Medulla oblongata (tissue), 1 donor: ENCODE measurements around the gene CRYGA.

Source experiments
- DNase-seq: peaks from one replicate; pipeline ENCODE4 v3.0.0-alpha.2; 2015; ENCODE audit errors: extremely low spot score

The CRYGA gene, protein sequence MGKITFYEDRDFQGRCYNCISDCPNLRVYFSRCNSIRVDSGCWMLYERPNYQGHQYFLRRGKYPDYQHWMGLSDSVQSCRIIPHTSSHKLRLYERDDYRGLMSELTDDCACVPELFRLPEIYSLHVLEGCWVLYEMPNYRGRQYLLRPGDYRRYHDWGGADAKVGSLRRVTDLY

DNA sequence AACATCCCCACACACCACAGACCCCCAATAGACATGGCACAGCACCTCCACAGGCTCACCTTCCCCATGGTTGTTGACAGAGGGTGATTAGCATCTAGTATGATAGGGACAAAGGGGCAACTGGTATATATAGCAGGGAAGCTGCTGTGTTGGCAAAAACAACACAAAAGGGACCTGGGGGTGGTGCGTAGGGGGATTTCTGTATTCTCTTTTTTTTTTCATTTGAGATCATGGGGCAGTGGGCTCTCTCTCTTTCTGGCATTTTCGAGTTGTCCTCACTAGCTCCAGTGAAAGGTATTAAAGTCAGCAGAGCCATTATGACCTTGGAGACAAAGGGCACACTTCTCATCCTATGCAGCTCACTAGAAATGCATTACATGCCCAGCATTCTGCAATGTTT is at the start of gene CRYGA:
Gene CRYGA (minus strand): TSS at position 101 of the 400 bp plus-strand sequence. CDS start 33 bp downstream, at position 68.
- no peak for DNase-seq

DNA sequence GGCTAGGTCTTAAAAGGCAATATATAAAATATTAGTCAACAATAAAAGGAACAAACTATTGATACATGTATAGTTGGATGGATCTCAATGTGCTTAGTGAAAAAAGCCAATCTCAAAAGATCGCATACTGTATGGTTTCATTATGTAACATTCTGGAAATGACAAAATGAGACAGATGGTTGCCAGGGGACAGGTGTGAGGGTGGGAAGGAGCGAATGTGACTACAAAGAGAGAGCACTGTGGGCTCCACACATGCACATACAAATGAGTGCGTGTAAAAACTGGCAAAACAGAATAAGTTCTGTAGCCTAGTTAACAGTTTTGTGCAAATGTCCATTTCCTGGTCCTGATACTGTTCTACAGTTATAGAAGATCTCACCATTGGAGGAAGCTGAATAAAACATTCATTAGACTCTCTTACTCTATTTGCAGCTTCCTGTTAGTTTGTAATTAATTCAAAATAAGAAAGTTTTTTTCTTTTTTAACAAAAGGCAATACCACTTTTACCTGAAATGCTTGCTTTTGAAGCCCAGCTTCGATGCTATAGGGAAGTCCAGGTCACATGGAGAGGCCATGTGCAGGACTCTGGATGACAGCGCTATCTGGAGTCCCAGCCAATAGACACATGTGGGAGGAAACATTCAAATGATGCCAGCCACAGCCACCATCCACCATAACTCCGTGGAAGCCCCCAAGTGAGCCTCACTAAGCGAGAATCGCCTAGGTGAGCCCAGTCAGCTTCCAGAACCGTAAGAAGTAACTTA is 47.5 kb upstream of the CRYGA start:
- DNase-seq, result no peak

DNA sequence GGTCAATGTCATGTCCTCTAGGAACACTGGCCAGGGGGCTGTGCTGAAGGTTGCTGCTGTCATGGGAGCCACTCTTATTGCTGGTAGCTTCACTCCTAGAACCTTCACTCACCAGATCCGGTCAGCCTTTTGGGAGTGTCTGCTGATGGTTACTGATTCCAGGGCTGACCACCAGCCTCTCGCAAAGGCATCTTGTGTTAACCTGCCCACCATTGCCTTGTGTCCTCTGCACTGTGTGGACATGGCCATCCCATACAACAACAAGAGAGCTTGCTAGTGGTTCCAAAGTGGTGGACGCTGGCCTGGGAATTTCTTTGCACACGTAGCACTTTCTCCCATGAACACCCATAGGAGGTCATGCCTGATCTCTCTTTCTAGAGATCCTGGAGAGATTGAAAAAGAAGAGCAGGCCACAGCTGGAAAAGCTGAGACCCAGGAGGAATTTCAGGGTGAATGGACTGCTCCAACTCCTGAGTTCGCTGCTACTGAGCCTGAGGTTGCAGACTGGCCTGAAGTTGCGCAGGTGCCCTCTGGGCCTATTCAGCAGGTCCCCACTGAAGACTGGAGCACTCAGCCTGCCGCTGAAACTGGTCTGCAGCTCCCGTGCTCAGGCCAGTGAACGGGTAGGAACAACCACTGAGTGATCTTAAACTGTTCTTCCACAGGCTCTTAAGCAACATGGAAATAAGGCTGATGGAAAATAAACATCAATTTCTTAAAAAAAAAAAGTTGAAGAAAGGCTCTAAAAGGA is 45.1 kb upstream of the CRYGA start:
- DNase-seq, result no peak

DNA sequence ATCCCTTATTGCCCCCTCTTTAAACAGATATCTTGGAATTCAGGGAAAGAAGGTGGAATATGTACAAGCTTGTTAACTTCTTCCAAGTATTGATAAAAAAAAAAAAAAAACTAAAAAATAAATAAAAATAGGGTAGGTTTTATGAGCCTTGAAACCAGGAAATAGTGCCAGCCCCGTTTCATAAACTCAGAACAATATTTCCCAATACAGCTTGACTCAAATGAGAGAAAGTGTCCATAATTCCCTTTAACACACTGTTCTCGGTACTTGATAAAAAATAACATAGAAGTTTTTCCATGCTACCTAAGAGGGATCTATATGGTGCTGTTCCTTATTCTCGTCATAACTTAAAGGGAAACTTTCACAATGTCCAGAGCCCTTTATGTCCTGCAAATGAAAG is 44.4 kb upstream of the CRYGA start:
- DNase-seq, result no peak

DNA sequence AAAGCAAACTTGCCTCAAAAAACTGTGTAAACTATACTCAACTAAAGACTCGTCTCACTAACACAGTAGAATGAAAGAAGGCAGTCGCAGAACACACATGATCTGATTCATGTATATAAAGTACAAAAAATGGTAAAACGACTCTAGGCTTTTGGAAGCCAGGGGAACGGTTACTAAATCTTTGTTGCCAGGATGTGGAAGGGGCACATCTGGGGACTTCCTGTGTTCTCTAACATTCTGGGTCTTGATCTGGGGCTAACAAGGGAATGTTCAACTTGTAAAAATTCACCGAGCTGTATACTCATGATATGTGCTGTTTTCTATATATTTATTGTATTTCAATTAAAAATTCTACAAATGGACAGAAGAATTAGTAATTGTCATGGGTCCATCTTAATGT is 40.8 kb upstream of the CRYGA start:
- DNase-seq, result no peak

DNA sequence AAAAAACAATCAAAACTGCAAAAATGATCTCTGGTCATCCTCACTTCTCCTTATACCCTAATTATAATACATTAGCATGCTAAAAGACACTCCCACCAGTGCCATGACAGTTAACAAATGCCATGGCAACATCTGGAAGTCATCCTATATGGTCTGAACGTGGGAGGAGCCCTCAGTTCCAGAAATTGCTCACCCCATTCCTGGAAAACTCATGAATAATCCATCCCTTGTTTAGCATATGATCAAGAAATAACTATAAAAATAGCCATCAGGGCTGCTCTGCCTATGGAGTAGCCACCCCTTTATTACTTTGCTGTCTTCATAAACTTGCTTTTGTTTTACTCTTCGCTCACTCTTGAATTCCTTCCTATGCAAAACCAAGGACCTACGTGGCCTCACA is 32.1 kb upstream of the CRYGA start:
- DNase-seq, result no peak

DNA sequence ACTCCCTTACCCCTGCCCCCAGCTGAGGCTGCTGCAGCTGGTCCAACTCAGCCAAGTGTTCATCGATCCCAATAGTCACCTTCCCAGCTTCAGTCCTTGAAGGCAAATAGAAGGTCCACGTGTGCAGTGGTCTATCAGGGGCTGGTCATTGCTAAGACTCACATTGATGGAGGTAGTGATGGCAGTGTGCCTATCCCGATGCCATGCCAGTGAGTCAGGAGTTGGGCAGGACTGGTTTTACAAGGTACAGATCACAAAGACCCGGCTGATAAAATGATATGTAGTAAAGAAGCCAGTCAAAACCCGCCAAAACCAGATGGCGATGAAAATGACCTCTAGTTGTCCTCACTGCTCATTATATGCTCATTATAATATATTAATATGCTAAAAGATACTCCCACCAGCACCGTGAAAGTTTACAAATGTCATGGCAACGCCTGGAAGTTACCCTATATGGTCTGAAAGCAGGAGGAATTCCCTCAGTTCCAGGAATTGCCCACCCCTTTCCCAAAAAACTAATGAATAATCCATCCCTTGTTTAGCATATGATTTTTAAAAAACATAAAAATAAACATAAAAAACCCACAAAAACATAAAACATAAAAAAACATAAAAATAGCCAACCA is 29.3 kb upstream of the CRYGA start:
- no peak for DNase-seq

DNA sequence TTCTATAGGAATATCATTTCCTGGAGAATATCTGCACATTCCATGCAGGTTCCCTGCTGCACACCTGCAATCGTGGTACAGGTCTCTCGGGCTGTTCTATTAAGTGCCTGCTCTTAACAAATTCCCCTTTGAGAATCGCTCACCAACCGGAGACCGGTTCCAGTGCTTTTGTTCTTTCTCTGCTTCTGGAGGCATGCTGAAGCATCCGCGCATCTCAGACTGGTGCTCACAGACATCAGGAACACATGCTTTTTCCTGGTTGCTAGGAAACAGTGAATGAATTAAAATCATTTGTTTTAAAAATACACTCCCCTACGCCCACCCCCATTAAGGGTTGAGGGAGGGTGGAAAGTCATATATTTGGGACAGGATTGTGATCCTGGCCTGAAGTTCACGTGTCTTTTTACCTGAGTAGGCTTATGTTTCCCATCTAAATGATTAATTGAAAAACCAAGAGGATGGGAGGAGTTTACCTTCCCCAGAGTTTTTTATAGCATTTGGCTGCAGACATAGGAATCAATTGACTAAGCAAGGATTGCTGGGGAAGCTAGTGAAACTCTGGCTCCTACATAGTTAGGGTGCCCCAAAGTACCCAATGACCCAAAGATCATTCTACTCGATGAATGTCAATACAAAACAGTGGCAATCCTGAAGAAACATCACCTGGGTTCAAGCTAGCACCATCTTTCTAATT is 26.6 kb upstream of the CRYGA start, which contains the start of gene C2orf80:
Gene C2orf80 (minus strand): TSS at position 221 of the 694 bp plus-strand sequence. CDS start 3,044 bp downstream, outside the sequence.
- DNase-seq, result no peak

DNA sequence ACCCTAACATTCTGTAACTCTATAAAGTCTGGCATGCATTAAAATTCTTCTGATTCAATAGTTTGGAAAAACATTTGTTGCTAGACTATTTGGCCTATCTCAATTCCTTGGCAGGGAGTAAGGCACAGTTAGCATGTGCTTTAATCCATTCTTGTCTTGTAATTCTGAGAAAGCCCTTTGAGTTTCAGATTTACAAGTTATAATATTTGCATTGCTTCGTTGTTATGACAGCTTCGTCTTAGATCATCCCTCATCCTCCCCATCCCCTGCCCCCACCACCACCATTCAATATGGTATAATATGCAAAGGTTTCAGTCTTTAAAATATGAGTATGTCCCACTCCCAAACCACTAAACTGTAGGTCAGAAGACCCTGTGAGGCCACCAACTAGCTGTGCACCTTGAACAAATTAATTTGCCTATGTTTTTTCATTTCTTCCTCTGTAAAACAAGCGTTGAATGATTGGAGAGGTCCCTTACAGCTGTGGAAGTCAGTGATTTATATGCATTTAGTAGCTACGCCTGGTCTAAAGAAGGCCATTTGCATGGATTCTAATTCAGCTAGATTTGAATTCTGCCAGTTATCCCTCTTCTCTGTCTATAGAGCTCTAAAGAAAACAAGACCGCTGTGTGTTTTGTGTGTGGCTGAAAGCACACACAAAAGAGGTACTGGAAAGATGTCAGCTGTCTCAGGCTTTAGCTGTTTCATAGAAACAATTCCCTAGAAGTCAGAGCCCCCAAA is 25.9 kb upstream of the CRYGA start:
- DNase-seq, result no peak

DNA sequence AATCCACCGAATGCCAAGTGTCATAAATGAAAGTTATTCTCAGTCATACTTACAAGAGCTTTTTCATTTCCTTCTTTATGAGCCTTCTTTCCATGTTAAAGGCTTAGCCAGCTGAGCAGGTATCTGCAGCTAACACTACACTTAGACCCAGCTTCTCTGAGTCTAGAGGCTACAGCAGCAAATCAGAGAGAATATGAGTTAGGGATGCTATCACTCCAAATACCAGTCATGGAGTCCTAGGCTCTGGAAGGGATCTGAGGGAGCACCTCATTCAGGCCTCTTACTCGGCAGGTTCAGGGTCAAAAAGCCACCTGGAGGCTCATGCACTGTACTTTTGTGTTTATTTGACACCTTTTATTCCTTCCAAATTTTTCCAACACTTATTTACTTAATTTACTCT is 23.5 kb upstream of the CRYGA start:
- no peak for DNase-seq

DNA sequence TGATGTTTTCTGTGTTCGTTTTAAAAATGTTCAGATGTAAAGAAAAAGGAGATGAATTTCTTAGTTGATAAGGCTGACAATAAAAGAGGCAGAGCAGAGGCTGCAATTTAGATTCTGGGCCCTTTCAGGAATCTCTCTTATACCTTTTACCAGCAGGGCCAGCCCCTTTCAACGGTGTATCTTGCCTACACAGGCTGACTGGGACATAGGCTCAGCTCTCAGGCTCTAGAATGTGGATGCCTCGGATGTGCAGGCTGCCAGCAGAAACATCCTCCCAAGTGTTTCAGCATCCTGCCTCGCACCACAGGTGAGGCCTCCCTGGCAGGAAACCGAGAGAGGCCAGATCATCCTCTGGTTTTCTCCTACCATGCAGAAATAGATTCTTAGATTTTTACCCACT is 23.1 kb upstream of the CRYGA start:
- no peak for DNase-seq

DNA sequence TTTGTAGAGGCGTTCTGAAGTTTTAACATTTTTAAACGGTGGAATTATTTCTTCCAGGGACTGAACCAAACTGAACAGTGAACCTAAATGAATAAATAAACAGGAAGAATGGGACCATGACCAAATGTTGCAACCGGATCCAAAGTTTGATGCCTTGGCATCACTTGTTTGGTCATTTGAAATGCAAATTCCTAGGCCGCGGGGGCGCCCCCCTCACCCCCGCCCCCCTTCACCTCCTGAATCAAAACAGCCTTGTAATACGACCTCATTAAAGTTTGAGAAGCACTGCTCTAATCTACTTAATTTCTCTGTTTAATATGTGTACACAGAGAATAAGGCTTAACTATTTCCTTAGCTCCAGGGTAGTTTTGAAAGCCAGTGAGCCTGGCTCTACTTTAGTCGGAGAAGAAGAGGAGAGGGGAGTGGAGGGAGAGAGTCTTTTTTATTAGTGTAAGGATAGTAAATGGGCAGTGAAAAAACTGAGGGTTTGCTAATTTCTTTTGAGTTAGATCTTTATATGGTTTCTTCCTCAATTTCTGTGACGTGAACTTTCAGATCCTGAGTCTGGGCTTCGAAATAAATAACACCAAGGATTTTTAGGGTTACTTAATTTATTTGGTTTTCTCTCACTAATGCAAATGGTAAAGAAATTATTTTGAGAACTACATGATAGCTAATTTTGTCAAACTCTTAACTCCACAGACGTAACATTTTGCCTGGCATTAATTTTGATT is 20.8 kb upstream of the CRYGA start:
- DNase-seq, result no peak

DNA sequence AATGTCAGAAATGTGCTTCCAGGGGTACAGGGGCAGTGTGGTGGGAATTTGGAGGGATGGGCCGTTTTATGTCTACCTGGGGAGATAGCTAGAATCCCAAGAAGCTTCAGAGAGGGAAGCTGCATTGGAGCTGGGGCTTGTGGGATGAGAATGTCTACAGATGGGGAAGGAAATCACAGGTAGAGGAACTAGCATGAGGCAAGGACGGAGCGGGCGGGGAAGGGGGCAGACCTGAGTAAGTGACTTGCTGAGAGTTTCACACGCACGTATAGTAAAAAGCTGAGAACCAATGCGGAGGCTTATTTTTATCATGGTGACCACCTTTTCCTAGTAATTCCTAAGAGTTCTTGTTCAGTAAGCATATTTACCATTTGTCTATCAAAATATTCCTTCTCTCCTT is 20.1 kb upstream of the CRYGA start:
- no peak for DNase-seq

DNA sequence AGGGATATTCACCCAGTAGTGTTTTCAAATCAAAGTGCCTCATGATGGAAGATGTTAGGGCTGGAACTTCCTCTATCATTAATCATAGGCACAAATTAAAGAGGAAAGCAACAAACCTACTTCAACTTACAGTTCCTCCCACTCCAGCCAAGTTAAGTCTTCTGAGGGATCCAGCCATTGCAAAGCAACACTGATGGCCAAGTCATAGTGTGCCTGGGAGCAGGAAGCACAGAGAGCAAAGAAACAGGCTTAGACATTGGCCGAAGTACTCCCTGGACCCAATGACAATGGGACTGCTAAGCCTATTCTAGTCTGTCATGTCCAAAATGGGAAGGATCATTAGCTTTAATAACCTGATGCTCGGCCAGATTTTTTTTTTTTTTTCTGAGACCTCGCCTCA is 19.4 kb upstream of the CRYGA start:
- DNase-seq, result no peak

DNA sequence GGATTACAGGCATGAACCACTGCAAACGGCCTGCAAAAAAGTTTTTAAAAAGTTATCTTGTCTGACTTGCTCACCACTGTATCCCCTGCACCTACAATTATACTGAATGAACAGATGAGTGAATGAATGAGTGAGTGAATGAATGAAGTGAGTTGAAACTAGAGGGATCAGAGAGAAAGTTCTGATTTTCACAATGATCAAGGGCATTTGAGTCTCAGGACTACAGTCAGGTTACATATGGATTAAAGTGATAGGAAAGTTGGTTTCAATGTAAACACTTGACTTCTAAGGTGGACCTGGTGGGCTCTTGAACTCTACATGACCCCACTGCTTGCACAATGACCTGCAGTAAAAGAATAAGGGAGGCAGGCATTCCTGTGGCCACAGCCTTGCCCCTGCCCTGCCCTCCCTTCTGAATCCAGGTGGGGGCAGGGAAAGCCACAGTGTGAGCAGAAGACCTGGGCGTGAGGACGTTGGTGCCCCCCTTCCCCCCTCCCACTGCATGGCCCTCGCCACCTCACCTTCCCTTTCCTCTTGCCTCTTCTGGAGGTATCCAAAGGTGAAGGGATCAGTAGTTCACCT is 15.7 kb upstream of the CRYGA start:
- DNase-seq, result no peak

DNA sequence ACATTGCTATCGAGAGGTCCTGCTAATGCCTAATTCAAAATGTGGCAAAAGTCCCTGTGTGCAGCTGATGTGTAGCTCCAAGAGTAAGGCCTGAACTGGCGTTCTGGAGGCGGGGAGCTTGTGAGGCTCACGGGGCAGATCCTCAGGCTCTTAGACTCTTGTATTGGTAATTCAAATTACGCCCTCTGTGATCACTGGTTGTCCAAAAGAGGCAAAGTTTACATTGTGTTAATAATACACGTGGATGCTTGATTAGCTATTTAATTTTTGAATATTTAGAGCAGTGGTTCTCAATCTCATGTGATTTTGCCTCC is 12.4 kb upstream of the CRYGA start:
- DNase-seq, result peak; percentile 44

DNA sequence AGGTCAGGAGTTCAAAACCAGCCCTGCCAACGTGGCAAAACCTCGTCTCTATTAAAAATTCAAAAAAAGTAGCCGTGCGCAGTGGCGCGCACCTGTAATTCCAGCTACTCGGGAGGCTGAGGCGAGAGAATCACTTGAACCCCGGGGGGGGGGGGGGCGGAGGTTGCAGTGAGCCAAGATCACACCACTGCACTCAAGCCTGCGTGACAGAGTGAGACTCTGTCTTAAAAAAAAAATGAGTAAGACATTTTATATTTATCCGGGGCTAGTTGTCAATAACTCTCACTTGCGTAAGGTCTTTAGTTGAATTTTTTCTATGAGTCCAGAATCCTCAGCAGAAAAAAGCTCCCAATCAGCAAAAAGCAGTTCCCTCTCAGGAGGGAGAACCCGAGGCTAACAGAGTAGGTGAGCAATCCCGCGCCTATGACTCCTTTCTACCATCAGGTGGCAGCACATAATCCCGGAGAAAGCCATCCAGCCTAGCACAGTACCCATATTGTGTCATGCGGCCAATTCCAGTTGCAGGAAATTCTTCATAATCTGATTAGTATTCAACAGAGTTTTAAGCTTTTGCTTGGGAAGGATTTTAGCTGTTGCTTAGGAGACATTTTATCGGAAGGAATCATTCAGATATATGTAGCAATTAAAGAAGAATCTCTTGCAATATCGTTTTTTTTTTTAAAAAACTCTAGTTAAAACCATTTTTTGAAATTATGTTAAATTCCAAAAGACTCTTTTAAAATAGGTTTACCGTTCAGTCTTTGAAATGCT is 11.9 kb upstream of the CRYGA start:
- peak; percentile 96 for DNase-seq

DNA sequence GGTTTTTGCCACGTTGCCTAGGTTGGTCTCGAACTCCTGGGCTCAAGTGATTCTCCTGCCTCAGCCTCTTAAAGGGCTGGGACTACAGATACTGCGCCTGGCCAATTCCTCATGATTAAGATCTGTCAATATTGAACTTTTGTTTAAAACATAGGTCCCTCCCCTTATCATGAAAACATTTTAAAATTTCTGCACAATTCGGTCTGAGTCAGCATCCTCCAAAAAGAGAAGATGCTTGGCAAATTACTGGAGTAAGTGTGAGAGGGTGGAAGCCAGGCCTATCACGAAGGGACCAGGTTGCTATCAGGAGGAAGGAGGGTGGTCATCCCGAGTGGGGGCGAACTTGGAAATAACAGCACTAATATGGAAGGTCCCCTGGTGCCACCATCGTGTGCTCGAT is 10.8 kb upstream of the CRYGA start:
- DNase-seq, result no peak

DNA sequence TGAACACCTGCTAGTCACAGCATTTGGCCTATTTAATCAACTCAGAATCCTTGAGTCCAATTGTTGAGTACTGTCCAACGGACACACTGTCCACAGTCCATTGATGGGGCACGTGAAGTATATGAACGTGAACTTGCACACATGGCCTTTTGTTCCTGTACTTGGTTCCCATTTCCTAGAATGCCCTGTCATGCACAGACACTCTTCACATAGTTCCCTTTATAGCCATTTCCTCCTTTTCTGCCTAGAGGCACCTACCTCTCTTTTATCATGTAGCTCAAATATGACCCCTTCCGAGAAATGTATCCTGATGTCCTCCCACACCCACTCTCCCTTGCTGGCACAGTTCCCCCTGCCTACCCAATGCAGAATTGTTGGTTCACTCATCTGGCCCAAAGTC is 8.7 kb upstream of the CRYGA start:
- peak; percentile 19 for DNase-seq
